Measurements from ENCODE around the gene TM4SF4.

- TF ChIP-seq POLR2A (IDR thresholded peaks at IDR 0.05) (no peak), CTCF (IDR thresholded peaks at IDR 0.05) (no peak)
Observed at GRCh38 chr3:149442851-149443544, 31.5 kb upstream of the TM4SF4 start.
